ENCODE results near the gene ATP2B1.

DNA sequence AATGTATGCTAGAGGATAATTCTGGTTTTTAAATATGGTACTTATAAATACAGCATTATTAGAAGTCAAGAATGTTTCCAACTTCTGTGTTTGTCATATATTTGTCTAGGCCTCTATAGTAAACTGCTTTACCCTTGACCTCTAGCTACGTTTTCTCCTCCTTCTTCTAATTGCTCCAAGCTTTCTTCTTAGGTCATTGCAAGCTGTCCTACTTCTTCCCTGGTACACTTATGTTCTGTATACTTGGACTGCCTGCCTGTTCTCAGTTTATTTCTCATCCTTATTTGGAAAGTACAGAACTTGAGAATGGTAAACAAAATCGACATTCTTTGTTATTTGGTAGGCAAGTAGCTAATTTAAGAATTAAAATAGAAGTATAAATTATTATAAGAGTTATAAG is 23.9 kb upstream of the ATP2B1 start:
- TF ChIP-seq CTCF (conservative IDR thresholded peaks at IDR 0.05) (no peak), ZFX (IDR thresholded peaks at IDR 0.05) (no peak)
